ENCODE measurements around the gene PALS2.

DNA sequence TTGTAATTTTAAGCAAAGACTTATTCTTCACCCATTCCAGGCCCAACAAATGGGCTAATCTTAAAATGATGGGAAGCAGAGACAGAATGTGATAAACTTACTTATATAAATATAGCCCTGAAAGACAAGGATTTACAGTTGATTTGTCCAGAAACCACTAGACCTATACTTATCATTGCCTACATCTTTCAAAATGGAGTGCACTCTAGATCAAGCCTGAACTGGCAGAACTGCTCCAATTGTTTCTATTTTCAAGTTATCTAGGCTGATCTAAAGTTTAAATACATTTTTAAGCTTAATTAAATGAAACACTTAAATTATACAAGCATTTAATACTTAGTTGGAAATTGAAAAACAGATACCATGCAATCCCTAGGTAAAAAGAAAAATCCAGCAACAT lies 24.9 kb upstream of the PALS2 start:
- TF ChIP-seq, protein P1, sequence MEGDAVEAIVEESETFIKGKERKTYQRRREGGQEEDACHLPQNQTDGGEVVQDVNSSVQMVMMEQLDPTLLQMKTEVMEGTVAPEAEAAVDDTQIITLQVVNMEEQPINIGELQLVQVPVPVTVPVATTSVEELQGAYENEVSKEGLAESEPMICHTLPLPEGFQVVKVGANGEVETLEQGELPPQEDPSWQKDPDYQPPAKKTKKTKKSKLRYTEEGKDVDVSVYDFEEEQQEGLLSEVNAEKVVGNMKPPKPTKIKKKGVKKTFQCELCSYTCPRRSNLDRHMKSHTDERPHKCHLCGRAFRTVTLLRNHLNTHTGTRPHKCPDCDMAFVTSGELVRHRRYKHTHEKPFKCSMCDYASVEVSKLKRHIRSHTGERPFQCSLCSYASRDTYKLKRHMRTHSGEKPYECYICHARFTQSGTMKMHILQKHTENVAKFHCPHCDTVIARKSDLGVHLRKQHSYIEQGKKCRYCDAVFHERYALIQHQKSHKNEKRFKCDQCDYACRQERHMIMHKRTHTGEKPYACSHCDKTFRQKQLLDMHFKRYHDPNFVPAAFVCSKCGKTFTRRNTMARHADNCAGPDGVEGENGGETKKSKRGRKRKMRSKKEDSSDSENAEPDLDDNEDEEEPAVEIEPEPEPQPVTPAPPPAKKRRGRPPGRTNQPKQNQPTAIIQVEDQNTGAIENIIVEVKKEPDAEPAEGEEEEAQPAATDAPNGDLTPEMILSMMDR (IDR thresholded peaks at IDR 0.05; ENCODE audit: extremely low read depth in 1 of 2, insufficient read depth in 1 of 2, low read depth in 1 of 2, low read length in 2 of 2) = no peak
- TF ChIP-seq EZH2 (IDR thresholded peaks at IDR 0.05; ENCODE audit: borderline replicate concordance, low read depth, low read length, severe bottlenecking) (no peak), POLR2AphosphoS5 (IDR thresholded peaks at IDR 0.05; ENCODE audit: insufficient read depth, low read depth, low read length) (no peak), JUN (IDR thresholded peaks at IDR 0.05; ENCODE audit: borderline replicate concordance, insufficient read depth, insufficient read length, low read depth) (no peak), POLR2A (IDR thresholded peaks at IDR 0.05; ENCODE audit: low read depth, low read length) (no peak), MYC (IDR thresholded peaks at IDR 0.05; ENCODE audit: low read depth, low read length) (no peak)
